HG03097 (cell line): Measurements from ENCODE around the gene IQGAP2.

Experiments
- ATAC-seq: cut with Tn5 transposase; IDR thresholded peaks from one replicate; pipeline ENCODE4 v1.9.1; 2021; ENCODE audit not compliant: unreplicated experiment, low FRiP score

Gene IQGAP2

GRCh38 chr5:76384189-76384588 lies 18.9 kb upstream of the IQGAP2 start:
- no peak for ATAC-seq

GRCh38 chr5:76384705-76385104 lies 18.4 kb upstream of the IQGAP2 start:
- ATAC-seq, result no peak

- ATAC-seq, result no peak
These were observed 17.5 kb upstream of the IQGAP2 start for GRCh38 chr5:76385540-76385939.

GRCh38 chr5:76386360-76386759 lies 16.7 kb upstream of the IQGAP2 start:
- ATAC-seq, result no peak

DNA sequence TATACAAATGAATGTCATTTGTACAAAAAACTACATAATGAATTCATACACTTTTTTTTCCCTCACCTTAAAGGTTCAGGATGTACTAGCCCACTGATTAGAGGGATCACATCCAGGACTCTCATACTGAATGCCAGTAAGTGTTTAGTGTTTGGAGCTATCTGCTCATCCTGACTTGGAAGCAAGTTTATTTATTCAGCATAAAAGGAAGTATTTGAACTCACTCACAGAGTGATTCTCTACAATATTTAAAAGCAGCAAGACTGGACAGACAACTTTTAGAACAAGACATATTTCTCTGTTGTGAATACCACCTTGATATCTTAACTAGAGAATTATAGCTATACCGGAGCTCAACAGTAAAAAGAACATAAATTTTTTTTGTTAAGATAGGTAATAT lies 14.8 kb upstream of the IQGAP2 start:
- ATAC-seq, result no peak

DNA sequence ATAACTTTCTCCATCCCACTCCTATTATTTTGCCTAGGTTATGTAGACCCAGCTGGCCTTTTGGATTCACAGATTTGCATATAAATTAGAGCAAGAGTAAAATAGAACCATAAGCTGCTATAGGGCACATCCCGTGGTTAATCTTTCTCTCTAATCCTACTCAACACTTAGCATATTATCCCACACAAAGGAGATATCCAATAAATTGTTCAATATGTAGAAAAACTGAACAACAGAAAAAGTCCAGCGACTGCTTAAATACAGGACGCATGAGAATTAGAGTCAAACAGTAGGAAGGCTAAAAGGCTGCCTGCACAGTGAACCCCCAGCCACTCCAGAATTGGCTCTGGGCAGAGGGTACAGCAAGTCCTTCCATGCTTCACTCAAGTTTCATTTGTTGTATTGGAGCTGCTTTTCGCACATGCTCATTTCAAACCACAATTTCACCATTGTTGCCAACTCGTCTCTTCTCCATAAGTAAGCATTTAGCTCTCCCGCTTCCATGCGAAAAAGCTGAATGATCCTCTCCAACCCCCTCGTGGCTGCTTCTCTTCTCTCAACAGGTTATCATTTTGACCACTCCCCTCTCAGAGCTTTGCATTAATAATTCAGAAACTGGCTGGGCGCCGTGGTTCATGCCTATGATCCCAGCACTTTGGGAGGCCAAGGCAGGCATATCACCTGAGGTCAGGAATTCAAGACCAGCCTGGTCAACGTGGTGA lies 14.1 kb upstream of the IQGAP2 start:
- no peak for ATAC-seq

GRCh38 chr5:76389513-76390154 lies 13.5 kb upstream of the IQGAP2 start:
- no peak for ATAC-seq

DNA sequence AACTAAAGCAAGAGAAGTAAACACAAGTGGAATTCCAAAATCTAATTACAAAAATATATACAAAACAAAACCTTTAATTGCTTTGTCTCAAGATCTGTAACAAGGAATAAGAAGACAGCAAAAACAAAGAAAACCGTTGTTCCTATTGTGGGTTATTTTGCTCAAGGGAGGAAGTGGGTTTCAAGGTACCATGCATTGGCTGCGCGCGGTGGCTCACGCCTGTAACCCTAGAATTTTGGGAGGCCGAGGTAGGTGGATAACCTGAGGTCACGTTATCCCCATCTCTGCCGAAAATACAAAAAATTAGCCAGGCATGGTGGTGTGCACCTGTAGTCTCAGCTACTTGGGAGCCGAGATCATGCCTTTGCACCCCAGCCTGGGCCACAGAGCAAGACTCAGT lies 12.1 kb upstream of the IQGAP2 start:
- ATAC-seq, result no peak

- ATAC-seq, result no peak
These were observed 9.9 kb upstream of the IQGAP2 start for GRCh38 chr5:76393035-76393680.

DNA sequence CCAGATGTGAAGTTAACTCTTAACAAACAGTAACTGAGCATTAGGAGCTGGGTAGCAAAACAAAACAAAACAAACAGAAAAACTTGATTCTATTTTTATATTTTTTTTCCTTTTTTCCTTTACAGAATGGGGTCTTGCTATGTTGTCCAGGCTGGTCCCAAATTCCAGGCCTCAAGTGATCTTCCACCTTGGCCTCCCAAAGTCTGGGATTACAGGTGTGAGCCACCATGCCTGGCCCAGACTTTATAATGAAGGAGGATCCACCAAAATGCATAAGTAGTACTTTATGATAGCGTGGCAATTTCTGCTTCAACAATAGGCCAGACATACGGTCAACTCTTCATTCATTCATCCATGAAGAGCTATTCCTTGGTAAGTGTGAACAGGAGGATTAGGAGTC lies 5.9 kb upstream of the IQGAP2 start:
- ATAC-seq, result no peak

DNA sequence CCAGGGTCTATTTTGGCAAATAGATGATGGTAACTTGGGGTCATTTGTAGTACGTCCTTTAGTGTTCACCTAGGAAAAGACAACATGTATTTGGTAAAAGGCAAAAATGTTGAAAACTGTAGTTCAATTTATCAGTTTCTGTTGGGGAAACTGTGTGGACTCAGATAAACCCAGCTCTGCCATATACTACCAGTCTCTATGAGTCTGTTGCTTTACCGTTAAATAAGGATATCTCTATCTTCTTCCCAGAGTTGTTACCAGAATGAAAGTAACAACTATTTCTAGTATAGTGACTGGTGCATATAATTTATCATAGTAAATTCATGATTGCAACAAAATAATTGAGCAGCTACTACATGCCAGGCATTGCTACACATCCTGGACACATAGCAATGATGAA lies 3.8 kb upstream of the IQGAP2 start:
- ATAC-seq, result no peak

DNA sequence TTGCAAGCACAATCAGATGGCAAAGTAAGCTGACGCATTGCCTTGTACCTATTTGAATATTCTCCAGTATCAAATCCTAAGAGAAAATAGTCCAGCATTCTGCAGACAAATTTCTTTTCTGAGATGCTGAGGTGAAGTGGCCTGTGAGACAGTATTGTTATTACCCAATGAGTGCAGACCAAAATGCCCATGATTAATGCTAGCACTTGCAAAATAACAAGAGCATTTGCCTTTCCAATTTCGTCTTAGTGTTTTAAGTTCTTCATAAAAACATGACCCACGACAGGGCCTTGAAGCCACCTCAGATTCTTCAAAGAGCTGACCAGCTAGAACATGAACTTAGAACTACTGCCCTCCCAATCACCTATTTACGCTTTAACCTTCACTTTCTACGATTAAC lies 2.6 kb upstream of the IQGAP2 start:
- ATAC-seq, result no peak

GRCh38 chr5:76401801-76402250 lies 1.3 kb upstream of the IQGAP2 start:
- ATAC-seq, result no peak

GRCh38 chr5:76402251-76402885 lies 717 bp upstream of the IQGAP2 start:
- ATAC-seq, result peak; percentile 25

GRCh38 chr5:76403766-76404222 lies 709 bp downstream of the IQGAP2 start:
- peak; percentile 16 for ATAC-seq

GRCh38 chr5:76404223-76405211 lies 1.4 kb downstream of the IQGAP2 start:
- peak; percentile 36 for ATAC-seq

DNA sequence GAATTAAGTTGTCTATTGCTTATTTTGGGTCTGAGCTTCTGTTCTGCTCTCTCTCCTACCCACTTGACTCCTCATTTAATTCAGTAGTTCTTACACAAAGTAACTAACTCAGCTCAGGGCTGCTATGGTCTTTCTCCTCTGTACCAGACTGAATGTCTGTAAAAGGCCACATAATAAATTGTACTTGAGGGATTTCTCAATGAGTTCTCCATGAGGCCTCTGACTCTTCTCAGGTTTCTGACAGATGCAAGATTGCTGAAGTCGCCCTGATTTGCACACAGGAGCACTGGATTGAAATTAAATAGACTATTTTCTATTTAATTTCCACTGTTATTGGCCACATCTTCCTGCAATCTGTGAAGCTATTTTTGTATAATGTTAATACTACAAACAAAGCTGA lies 2.9 kb downstream of the IQGAP2 start:
- ATAC-seq, result no peak

GRCh38 chr5:76406673-76407072 lies 3.6 kb downstream of the IQGAP2 start:
- ATAC-seq, result no peak

DNA sequence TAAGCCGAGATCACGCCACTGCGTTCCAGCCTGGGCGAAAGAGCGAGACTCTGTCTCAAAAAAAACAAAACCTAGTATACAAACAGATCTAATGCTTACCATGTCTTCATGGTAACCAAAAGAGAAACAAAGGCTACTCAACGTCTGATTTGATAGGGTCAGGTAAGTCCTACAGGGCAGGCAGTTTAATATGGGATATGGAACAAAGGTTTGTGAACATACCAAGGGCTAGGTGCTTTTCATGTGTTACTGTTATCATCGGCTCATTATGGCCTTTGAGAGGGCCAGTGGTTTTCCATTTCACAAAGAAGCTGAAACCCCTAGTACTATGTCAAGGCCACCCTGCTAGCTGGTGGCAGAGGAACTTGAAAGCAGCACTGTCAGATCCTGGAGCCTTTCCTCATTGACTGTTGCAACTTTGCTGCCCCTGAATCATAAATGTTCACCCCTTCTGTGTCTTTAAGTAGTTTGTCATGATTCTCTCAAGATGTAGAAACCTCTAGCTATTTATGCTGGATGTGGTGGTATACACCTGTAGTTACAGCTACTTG lies 5.1 kb downstream of the IQGAP2 start:
- no peak for ATAC-seq

- no peak for ATAC-seq
These were observed 9.4 kb downstream of the IQGAP2 start for GRCh38 chr5:76412511-76412910.
